K562 (cell line): Measurements from ENCODE around the gene CPN2. TPM values are rescaled to one million over a fixed set of nuclear protein-coding genes. Genes with fewer than 3 reads are reported as not detected.

ENCODE experiments used
- ILK ChIP-seq: fragments of 450-650 bp; IDR thresholded peaks from 2 replicates; pipeline ENCODE4 v1.6.1; 2016; ENCODE audit warnings: missing genetic modification characterization, low read depth, mild to moderate bottlenecking, missing compliant biosample characterization, moderate library complexity, borderline replicate concordance
- PHF8 ChIP-seq: fragments of 200-600 bp; sonication (generic); IDR thresholded peaks from 2 replicates; pipeline ENCODE4 v1.6.1; 2012; ENCODE audit warnings: mixed run types, mild to moderate bottlenecking, inconsistent platforms, low read length, moderate library complexity, borderline replicate concordance
- polyA plus RNA-seq, 8 experiments: library from polyadenylated mRNA; depleted of rRNA in 4 of 8; stranded (reverse) in 5 of 8; unstranded in 3 of 8; fragments of >200 nt; fragmentation: Nextera tagmentation in 2 of 8; fragmentation: Illumina TruSeq in 1 of 8; extraction: Ambion mirVana in 2 of 8; extraction: Trizol in 1 of 8; gene quantifications; 2 replicates each; pipeline versions ENCODE4 v1.2.1 to v1.2.3, GENCODE V29; 2011 to 2014; ENCODE audit warnings: inconsistent platforms in 1 of 8, missing spikeins in 1 of 8
- total RNA-seq, 7 experiments: library from RNA; depleted of rRNA in 6 of 7; stranded (reverse); fragments of >200 nt in 6 of 7; fragmentation: Illumina TruSeq in 2 of 7; extraction: Trizol in 2 of 7; gene quantifications; 2 replicates each; pipeline versions ENCODE4 v1.2.1 to v1.2.3, GENCODE V29; 2011 to 2021; ENCODE audit warnings: low replicate concordance in 1 of 7
- TF ChIP-seq, protein P1 (sequence below): sonication (generic); formaldehyde crosslinking; IDR thresholded peaks from 2 replicates; pipeline ENCODE4 v1.8.0; 2023; ENCODE audit warnings: missing genetic modification reagents, mild to moderate bottlenecking, borderline replicate concordance

Gene CPN2
- total and polyA plus RNA-seq, 9 of the 15 experiments (the other 6 are each of a cell fraction or from before 2014, with no cell fraction given) = not detected

DNA sequence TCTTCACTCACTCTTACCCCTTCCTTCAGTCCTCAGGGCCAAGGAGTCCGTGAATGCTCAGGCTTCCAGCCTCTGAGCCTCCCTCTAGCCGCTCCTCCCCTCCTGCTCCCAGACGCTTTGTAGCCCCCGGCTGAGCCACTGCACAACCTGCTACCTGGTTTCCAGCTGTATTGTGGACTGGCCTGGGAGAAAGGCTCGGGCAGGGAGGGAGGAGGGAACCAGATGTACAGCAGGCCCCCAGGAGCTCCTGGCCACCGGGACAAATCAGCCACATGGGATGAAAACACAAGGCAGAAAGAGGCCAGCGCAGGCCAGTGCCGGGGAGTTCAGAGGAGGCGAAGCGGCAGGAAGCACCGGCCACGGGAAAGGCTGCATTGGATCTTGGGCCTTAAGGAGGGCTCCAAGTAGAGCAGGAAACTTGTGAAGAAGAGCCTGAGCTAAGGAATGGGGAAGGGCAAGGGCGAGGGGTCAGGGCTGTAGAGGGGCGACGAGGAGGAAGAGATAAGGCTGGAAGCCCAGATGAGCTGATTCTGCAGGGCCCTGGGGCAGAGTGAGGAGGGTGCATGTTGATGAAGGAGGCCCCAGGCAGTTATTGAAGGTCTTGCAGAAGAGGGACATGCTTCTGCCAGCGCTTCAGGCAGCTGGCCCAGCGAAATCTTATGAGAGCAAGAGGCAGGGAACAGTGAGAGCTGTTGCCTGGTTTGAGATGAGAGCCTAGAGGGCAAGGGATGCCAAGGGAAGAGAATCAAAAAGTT is 14.3 kb downstream of the CPN2 start (continued):
- TF ChIP-seq, protein P1, sequence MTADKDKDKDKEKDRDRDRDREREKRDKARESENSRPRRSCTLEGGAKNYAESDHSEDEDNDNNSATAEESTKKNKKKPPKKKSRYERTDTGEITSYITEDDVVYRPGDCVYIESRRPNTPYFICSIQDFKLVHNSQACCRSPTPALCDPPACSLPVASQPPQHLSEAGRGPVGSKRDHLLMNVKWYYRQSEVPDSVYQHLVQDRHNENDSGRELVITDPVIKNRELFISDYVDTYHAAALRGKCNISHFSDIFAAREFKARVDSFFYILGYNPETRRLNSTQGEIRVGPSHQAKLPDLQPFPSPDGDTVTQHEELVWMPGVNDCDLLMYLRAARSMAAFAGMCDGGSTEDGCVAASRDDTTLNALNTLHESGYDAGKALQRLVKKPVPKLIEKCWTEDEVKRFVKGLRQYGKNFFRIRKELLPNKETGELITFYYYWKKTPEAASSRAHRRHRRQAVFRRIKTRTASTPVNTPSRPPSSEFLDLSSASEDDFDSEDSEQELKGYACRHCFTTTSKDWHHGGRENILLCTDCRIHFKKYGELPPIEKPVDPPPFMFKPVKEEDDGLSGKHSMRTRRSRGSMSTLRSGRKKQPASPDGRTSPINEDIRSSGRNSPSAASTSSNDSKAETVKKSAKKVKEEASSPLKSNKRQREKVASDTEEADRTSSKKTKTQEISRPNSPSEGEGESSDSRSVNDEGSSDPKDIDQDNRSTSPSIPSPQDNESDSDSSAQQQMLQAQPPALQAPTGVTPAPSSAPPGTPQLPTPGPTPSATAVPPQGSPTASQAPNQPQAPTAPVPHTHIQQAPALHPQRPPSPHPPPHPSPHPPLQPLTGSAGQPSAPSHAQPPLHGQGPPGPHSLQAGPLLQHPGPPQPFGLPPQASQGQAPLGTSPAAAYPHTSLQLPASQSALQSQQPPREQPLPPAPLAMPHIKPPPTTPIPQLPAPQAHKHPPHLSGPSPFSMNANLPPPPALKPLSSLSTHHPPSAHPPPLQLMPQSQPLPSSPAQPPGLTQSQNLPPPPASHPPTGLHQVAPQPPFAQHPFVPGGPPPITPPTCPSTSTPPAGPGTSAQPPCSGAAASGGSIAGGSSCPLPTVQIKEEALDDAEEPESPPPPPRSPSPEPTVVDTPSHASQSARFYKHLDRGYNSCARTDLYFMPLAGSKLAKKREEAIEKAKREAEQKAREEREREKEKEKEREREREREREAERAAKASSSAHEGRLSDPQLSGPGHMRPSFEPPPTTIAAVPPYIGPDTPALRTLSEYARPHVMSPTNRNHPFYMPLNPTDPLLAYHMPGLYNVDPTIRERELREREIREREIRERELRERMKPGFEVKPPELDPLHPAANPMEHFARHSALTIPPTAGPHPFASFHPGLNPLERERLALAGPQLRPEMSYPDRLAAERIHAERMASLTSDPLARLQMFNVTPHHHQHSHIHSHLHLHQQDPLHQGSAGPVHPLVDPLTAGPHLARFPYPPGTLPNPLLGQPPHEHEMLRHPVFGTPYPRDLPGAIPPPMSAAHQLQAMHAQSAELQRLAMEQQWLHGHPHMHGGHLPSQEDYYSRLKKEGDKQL (CRISPR knock-in tag) = no peak
- TF ChIP-seq PHF8 (no peak), ILK (no peak)
